ENCODE results near the gene FSTL4. TPM values are rescaled to one million over a fixed set of nuclear protein-coding genes. Genes with fewer than 3 reads are reported as not detected.

Gene FSTL4
- total RNA-seq, 1 donor from 2014 or later, result 0.07 TPM

- Mint-ChIP-seq H3K27ac (ENCODE audit: unreplicated experiment) (no peak overlapping the region), H3K4me1 (ENCODE audit: low read depth) (peaks cover 11% of the 10 kb centered on the region), H3K4me3 (ENCODE audit: unreplicated experiment) (no peak overlapping the region), H3K36me3 (ENCODE audit: low read depth) (no peaks in the 10 kb centered on the region), H3K27me3 (ENCODE audit: low read depth) (peaks cover 7% of the 10 kb centered on the region), H3K9me3 (ENCODE audit: low read depth) (no peaks in the 10 kb centered on the region)
- no peak for DNase-seq (ENCODE audit: low spot score)
- no peak for TF ChIP-seq CTCF (IDR thresholded peaks at IDR 0.05)
Measured at GRCh38 chr5:133480866-133481265, 131.5 kb downstream of the FSTL4 start.

GRCh38 chr5:133480366-133480765 lies 132.0 kb downstream of the FSTL4 start:
- Mint-ChIP-seq H3K27me3 (ENCODE audit: low read depth) (peaks cover 7% of the 10 kb centered on the region), H3K36me3 (ENCODE audit: low read depth) (no peaks in the 10 kb centered on the region), H3K27ac (ENCODE audit: unreplicated experiment) (no peak overlapping the region), H3K4me1 (ENCODE audit: low read depth) (peaks cover 11% of the 10 kb centered on the region), H3K9me3 (ENCODE audit: low read depth) (no peaks in the 10 kb centered on the region), H3K4me3 (ENCODE audit: unreplicated experiment) (no peak overlapping the region)
- no peak for TF ChIP-seq CTCF (IDR thresholded peaks at IDR 0.05)
- no peak for DNase-seq (ENCODE audit: low spot score)

GRCh38 chr5:133478199-133478985 lies 133.9 kb downstream of the FSTL4 start:
- DNase-seq (ENCODE audit: low spot score), result no peak
- no peak for TF ChIP-seq CTCF (IDR thresholded peaks at IDR 0.05)
- no peak overlapping the region for H3K27ac Mint-ChIP-seq (ENCODE audit: unreplicated experiment)
- H3K9me3 Mint-ChIP-seq (ENCODE audit: low read depth), result no peaks in the 10 kb centered on the region
- peaks cover 11% of the 10 kb centered on the region for H3K4me1 Mint-ChIP-seq (ENCODE audit: low read depth)
- peaks cover 10% of the 10 kb centered on the region for H3K27me3 Mint-ChIP-seq (ENCODE audit: low read depth)
- no peaks in the 10 kb centered on the region for H3K36me3 Mint-ChIP-seq (ENCODE audit: low read depth)
- H3K4me3 Mint-ChIP-seq (ENCODE audit: unreplicated experiment), result no peak overlapping the region

GRCh38 chr5:133475986-133476385 lies 136.4 kb downstream of the FSTL4 start:
- TF ChIP-seq CTCF (IDR thresholded peaks at IDR 0.05), result no peak
- Mint-ChIP-seq H3K4me3 (ENCODE audit: unreplicated experiment) (no peak overlapping the region), H3K4me1 (ENCODE audit: low read depth) (no peaks in the 10 kb centered on the region), H3K27ac (ENCODE audit: unreplicated experiment) (no peak overlapping the region), H3K36me3 (ENCODE audit: low read depth) (no peaks in the 10 kb centered on the region), H3K27me3 (ENCODE audit: low read depth) (peaks cover 14% of the 10 kb centered on the region), H3K9me3 (ENCODE audit: low read depth) (peaks cover 3% of the 10 kb centered on the region)
- no peak for DNase-seq (ENCODE audit: low spot score)

- peaks cover 3% of the 10 kb centered on the region for H3K9me3 Mint-ChIP-seq (ENCODE audit: low read depth)
- H3K36me3 Mint-ChIP-seq (ENCODE audit: low read depth), result no peaks in the 10 kb centered on the region
- H3K27ac Mint-ChIP-seq (ENCODE audit: unreplicated experiment), result no peak overlapping the region
- H3K27me3 Mint-ChIP-seq (ENCODE audit: low read depth), result peaks cover 14% of the 10 kb centered on the region
- TF ChIP-seq CTCF (IDR thresholded peaks at IDR 0.05), result no peak
- no peaks in the 10 kb centered on the region for H3K4me1 Mint-ChIP-seq (ENCODE audit: low read depth)
- no peak overlapping the region for H3K4me3 Mint-ChIP-seq (ENCODE audit: unreplicated experiment)
- DNase-seq (ENCODE audit: low spot score), result no peak
Measured at GRCh38 chr5:133474851-133475590, 137.3 kb downstream of the FSTL4 start.
